Stomach (tissue), 9 donors: ENCODE results near the gene DYNC1I2. TPM values are rescaled to one million over a fixed set of nuclear protein-coding genes. Genes with fewer than 3 reads are reported as not detected.
A peak's percentile ranks its signal among the peaks of the same experiment; 100 is the strongest.

Experiments
- DNase-seq, 2 donors: peaks; one replicate each; pipeline versions ENCODE4 v3.0.0 to v3.0.0-alpha.2; 2013 to 2019
- H3K27ac ChIP-seq, 5 donors: fragments of 200-600 bp in 4 of 5; sonication (generic) in 4 of 5; one replicate each; pipeline ENCODE4 v1.5.1; 2013 to 2019; ENCODE audit warnings: mild to moderate bottlenecking in 1 of 5, moderate library complexity in 1 of 5
- H3K27me3 ChIP-seq, 3 donors: fragments of 200-600 bp; sonication (generic); one replicate each; pipeline ENCODE4 v1.5.1; 2017 to 2019; ENCODE audit warnings: mixed run types in 1 of 3
- H3K36me3 ChIP-seq, 4 donors: fragments of 200-600 bp; sonication (generic); 1 replicate in 3 of 4; 2 replicates in 1 of 4; pipeline ENCODE4 v1.5.1; 2016 to 2019
- H3K4me1 ChIP-seq, 4 donors: fragments of 200-600 bp; sonication (generic); one replicate each; pipeline ENCODE4 v1.5.1; 2016 to 2019
- H3K4me3 ChIP-seq, 4 donors: fragments of 200-600 bp; sonication (generic) in 3 of 4; one replicate each; pipeline ENCODE4 v1.5.1; 2016 to 2019; ENCODE audit warnings: mild to moderate bottlenecking in 1 of 4
- H3K9me3 ChIP-seq, 4 donors: fragments of 200-600 bp; sonication (generic); one replicate each; pipeline ENCODE4 v1.5.1; 2016 to 2019
- EP300 ChIP-seq: sonication (generic); formaldehyde crosslinking; IDR thresholded peaks from one replicate; pipeline ENCODE4 v1.6.1; 2017; ENCODE audit warnings: antibody characterized with exemption
- POLR2A ChIP-seq, 4 donors: fragments of 450-650 bp; IDR thresholded peaks; one replicate each; pipeline ENCODE4 v1.6.1; 2016; ENCODE audit warnings: antibody characterized with exemption in 4 of 4, control low read depth in 2 of 4, mild to moderate bottlenecking in 1 of 4, moderate library complexity in 1 of 4
- POLR2AphosphoS5 ChIP-seq, 3 donors: sonication (generic); formaldehyde crosslinking; IDR thresholded peaks; one replicate each; pipeline ENCODE4 v1.6.1; 2016; ENCODE audit warnings: antibody characterized with exemption in 3 of 3
- WGBS, 5 donors: extraction: QIAGEN DNeasy Blood & Tissue Kit in 3 of 5; methylation state at CpG; one replicate each; pipeline versions ENCODE4 v1.1.5 to v1.1.7; 2013 to 2018; 5-methylcytosine and 5-hydroxymethylcytosine counted together
- intact Hi-C: fragments of 100-400 bp; cut with DNase I; formaldehyde crosslinking; loops from one replicate; pipeline ENCODE4 v1.15.1; 2023; ENCODE audit warnings: low total_unique reads
- polyA plus RNA-seq, 3 donors: library from polyadenylated mRNA; stranded (reverse); fragments of 200-250 nt; gene quantifications; one replicate each; pipeline ENCODE4 v1.2.3, GENCODE V29; 2013
- total RNA-seq, 5 donors: library from RNA; depleted of rRNA; stranded (reverse); fragments of >200 nt; gene quantifications; one replicate each; pipeline versions ENCODE4 v1.1.0 to v1.2.3, GENCODE V29; 2014 to 2016
- TF ChIP-seq, protein P1 (sequence below), 7 experiments: fragments of 450-650 bp in 4 of 7; fragments of 200-600 bp in 3 of 7; sonication (generic) in 3 of 7; IDR thresholded peaks; one replicate each; pipeline ENCODE4 v1.5.1; 2016 to 2019; ENCODE audit warnings: antibody characterized with exemption in 7 of 7, control low read depth in 2 of 7, mild to moderate bottlenecking in 1 of 7
- donor health status: healthy with polysubstance abuse.
- donor health status: Bipolar disorder and iron deficiency.
- donor health status: healthy.

DYNC1I2 gene
- total and polyA plus RNA-seq, 8 donors, result 57.1 to 494 (median 90.5) TPM

DNA sequence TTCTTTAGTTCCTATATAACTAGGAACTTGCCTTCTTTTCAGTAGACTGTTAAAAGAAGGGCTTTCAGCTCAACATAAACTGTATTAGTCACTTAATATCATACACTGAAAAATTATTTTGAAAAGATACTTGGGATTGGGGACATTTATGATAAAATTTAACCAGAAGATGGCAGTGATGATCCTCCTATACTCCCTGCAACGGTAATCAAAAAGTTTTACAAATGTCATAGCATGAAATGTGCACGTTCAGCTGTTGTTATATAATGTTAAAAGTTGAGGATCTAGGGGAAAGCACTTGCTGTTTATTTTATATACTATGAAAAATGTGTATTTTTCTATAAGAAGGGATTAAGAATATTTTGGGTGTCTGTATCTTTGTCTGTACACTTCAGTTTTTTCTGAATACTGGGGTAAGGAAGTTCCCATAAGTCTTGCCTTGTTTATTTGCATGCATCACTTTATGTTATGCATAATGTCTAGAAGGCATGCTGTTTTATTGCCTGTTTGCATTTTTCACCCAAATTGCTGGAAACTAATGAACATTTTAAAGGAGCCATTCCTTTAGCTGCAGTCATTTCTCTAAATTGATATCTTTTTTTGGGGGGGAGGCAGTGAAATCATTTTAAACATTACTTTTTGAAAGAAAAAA, 19.0 kb downstream of the DYNC1I2 start:
- intact Hi-C loops, result loop anchor here (10.0 kb wide), 1 partner anchor 399 kb away; the partner anchor contains the start of gene DLX2
- 10 to 21% (median 16%) methylated on average over 2 of the region's 2 CpGs for WGBS, 5 donors
- Histone ChIP-seq H3K27ac (no peak overlapping the region), H3K36me3 (peaks cover 4 to 29% (median 20%) of the 10 kb centered on the region in 4 donors), H3K27me3 (no peaks in the 10 kb centered on the region), H3K4me1 (peaks cover 6 to 49% (median 24%) of the 10 kb centered on the region in 4 donors), H3K4me3 (no peak overlapping the region), H3K9me3 (no peaks in the 10 kb centered on the region)
- TF ChIP-seq EP300 (no peak), POLR2AphosphoS5 (IDR thresholded peaks at IDR 0.05) (no peak), POLR2A (IDR thresholded peaks at IDR 0.05) (no peak)
- TF ChIP-seq, protein P1, sequence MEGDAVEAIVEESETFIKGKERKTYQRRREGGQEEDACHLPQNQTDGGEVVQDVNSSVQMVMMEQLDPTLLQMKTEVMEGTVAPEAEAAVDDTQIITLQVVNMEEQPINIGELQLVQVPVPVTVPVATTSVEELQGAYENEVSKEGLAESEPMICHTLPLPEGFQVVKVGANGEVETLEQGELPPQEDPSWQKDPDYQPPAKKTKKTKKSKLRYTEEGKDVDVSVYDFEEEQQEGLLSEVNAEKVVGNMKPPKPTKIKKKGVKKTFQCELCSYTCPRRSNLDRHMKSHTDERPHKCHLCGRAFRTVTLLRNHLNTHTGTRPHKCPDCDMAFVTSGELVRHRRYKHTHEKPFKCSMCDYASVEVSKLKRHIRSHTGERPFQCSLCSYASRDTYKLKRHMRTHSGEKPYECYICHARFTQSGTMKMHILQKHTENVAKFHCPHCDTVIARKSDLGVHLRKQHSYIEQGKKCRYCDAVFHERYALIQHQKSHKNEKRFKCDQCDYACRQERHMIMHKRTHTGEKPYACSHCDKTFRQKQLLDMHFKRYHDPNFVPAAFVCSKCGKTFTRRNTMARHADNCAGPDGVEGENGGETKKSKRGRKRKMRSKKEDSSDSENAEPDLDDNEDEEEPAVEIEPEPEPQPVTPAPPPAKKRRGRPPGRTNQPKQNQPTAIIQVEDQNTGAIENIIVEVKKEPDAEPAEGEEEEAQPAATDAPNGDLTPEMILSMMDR (IDR thresholded peaks at IDR 0.05), result peak in 1 of 7 experiments; percentile 7
- DNase-seq, result peak in 1 of 2 donors; percentile 16

DNA sequence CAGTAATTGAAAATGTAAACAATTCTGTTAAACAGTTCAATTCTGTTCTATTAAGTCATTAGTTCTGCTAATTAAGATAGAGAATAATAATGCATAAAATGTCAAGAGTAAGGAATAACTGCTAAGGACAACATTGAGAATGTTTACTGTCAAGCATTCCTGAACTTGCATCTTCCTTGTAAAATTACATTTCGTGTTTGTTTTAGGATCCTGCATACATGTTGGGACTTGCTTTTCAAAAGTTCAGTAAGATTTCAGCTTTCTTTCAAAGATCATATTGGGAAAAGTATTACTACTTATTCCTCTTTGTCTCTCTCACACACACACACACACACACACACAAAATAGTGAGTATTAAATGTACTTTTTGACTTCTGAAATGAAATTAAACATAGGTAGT, 20.5 kb downstream of the DYNC1I2 start:
- peaks cover 0 to 49% (median 19%) of the 10 kb centered on the region in 4 donors for H3K4me1 ChIP-seq
- H3K9me3 ChIP-seq, result no peaks in the 10 kb centered on the region
- intact Hi-C loops, result loop anchor here (10.0 kb wide), 1 partner anchor 397 kb away; the partner anchor contains the start of gene DLX2
- WGBS, 5 donors, result 65 to 87% (median 76%) methylated on average over 1 of the region's 1 CpG
- peaks cover 4 to 26% (median 18%) of the 10 kb centered on the region in 4 donors for H3K36me3 ChIP-seq
- TF ChIP-seq POLR2A (IDR thresholded peaks at IDR 0.05), result no peak
- no peak for TF ChIP-seq EP300
- TF ChIP-seq, protein P1 (IDR thresholded peaks at IDR 0.05), result no peak
- no peak for TF ChIP-seq POLR2AphosphoS5 (IDR thresholded peaks at IDR 0.05)
- H3K4me3 ChIP-seq, result no peak overlapping the region
- DNase-seq, result no peak
- H3K27ac ChIP-seq, result no peak overlapping the region
- H3K27me3 ChIP-seq, result no peaks in the 10 kb centered on the region

DNA sequence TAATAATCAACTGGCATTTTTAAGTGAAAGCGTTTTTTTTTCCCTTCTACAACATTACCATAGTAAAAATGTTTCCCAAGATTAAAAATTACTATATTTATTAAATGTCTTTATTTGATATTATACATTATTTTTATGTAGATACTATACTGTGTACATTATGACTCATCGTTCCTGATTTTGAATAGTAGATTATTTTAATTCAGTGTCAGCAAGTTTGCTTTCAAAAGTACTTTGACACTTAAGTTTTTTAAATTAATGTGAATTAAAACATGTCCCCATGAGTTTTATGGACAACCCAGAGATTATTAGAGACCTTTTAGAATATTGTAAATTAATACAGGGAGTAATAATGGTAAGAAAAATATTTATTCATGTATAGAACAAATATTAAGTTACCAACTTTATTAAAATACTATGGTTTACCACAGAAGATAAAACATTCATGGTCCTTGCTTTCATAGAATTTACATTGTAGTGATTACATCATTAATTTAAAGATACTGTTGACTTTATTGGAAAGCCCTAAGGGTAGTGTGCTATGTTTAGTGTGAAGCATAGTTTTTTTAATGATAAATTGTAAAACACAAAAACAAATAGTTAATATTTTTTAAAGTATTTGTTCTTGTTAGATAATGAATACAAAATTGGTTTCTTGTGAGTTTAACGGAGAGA, 21.9 kb downstream of the DYNC1I2 start:
- no peak overlapping the region for H3K27ac ChIP-seq
- no peaks in the 10 kb centered on the region for H3K27me3 ChIP-seq
- TF ChIP-seq EP300 (no peak), POLR2AphosphoS5 (IDR thresholded peaks at IDR 0.05) (no peak), POLR2A (IDR thresholded peaks at IDR 0.05) (no peak)
- TF ChIP-seq, protein P1 (IDR thresholded peaks at IDR 0.05), result no peak
- peaks cover 0 to 50% (median 13%) of the 10 kb centered on the region in 4 donors for H3K4me1 ChIP-seq
- no peak overlapping the region for H3K4me3 ChIP-seq
- no peaks in the 10 kb centered on the region for H3K9me3 ChIP-seq
- DNase-seq, result no peak
- H3K36me3 ChIP-seq, result peaks cover 0 to 22% (median 11%) of the 10 kb centered on the region in 4 donors
- intact Hi-C loops, result loop anchor here (10.0 kb wide), 1 partner anchor 396 kb away; the partner anchor contains the start of gene DLX2
- WGBS, 5 donors, result 65 to 74% (median 67%) methylated on average over 3 of the region's 3 CpGs

DNA sequence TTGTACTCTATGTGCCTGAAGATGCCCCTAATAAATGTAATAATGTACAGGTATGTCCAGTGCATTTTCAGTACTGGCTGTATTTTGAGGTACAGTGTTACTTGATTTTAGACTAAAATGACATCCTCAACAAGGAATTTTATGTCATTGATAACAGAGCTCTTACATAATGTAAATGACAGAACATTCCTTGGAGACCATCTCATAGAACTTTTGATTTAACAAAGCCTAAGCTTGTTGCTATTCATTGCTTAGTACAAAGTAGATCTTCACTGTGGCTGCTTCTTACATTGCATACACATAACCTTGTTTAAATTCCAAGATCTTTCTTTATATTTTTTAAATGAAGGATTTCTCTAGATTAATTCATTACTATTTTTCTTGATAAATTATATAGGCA, 24.1 kb downstream of the DYNC1I2 start:
- intact Hi-C loops, result no loop called here
- Histone ChIP-seq H3K4me3 (no peak overlapping the region), H3K36me3 (peaks cover 0 to 34% (median 23%) of the 10 kb centered on the region in 4 donors), H3K27ac (no peak overlapping the region), H3K9me3 (no peaks in the 10 kb centered on the region), H3K4me1 (peaks cover 0 to 39% (median 7%) of the 10 kb centered on the region in 4 donors), H3K27me3 (no peaks in the 10 kb centered on the region)
- TF ChIP-seq POLR2AphosphoS5 (IDR thresholded peaks at IDR 0.05), result no peak
- no peak for DNase-seq
